Measurements from ENCODE around the gene BTBD7.

The BTBD7 gene

GRCh38 chr14:93268406-93268805 lies 64.4 kb downstream of the BTBD7 start:
- no peak overlapping the region for H3K27ac ChIP-seq (ENCODE audit: low read depth, low read length)
- no peak for TF ChIP-seq EZH2phosphoT487 (conservative IDR thresholded peaks at IDR 0.05; ENCODE audit: low read length)
- no peak for TF ChIP-seq CTCF (IDR thresholded peaks at IDR 0.05; ENCODE audit: insufficient read depth, low read length, poor library complexity, severe bottlenecking)
- H3K79me2 ChIP-seq (ENCODE audit: insufficient read depth, low read length), result no peaks in the 10 kb centered on the region
- H3K36me3 ChIP-seq (ENCODE audit: low read length), result peaks cover 7% of the 10 kb centered on the region; the same call in 1 of the 2 replicates
- H2AFZ ChIP-seq (ENCODE audit: low read depth, low read length, severe bottlenecking), result no peak overlapping the region
- H4K20me1 ChIP-seq (ENCODE audit: low read depth, low read length), result no peaks in the 10 kb centered on the region
- no peaks in the 10 kb centered on the region for H3K9me3 ChIP-seq (ENCODE audit: insufficient read depth, low read length)
- H3F3A ChIP-seq (ENCODE audit: insufficient read depth), result no peaks in the 10 kb centered on the region
- no peaks in the 10 kb centered on the region for H3K27me3 ChIP-seq (ENCODE audit: low read length)
- no peaks in the 10 kb centered on the region for H3K9me2 ChIP-seq (replicated peaks; ENCODE audit: insufficient read depth, low read length)
- H3K4me3 ChIP-seq (ENCODE audit: insufficient read depth, low read length, poor library complexity, severe bottlenecking), result no peak overlapping the region
- no peak overlapping the region for H3K9ac ChIP-seq (ENCODE audit: low read length)
- H3K4me2 ChIP-seq (ENCODE audit: low read depth, low read length, poor library complexity, severe bottlenecking), result no peak overlapping the region

- Histone ChIP-seq H2AFZ (ENCODE audit: low read depth, low read length, severe bottlenecking) (no peak overlapping the region), H3K9me3 (ENCODE audit: insufficient read depth, low read length) (no peaks in the 10 kb centered on the region), H3K27me3 (ENCODE audit: low read length) (no peaks in the 10 kb centered on the region), H3K4me2 (ENCODE audit: low read depth, low read length, poor library complexity, severe bottlenecking) (no peak overlapping the region), H3F3A (ENCODE audit: insufficient read depth) (no peaks in the 10 kb centered on the region), H3K4me3 (ENCODE audit: insufficient read depth, low read length, poor library complexity, severe bottlenecking) (no peak overlapping the region), H3K27ac (ENCODE audit: low read depth, low read length) (no peak overlapping the region), H3K9me2 (replicated peaks; ENCODE audit: insufficient read depth, low read length) (no peaks in the 10 kb centered on the region), H3K9ac (ENCODE audit: low read length) (no peak overlapping the region), H3K36me3 (ENCODE audit: low read length) (peaks cover 14% of the 10 kb centered on the region; the same call in 1 of the 2 replicates), H4K20me1 (ENCODE audit: low read depth, low read length) (no peaks in the 10 kb centered on the region), H3K79me2 (ENCODE audit: insufficient read depth, low read length) (no peaks in the 10 kb centered on the region)
- TF ChIP-seq EZH2phosphoT487 (conservative IDR thresholded peaks at IDR 0.05; ENCODE audit: low read length) (no peak), CTCF (IDR thresholded peaks at IDR 0.05; ENCODE audit: insufficient read depth, low read length, poor library complexity, severe bottlenecking) (no peak)
Observed at GRCh38 chr14:93267149-93267711, 65.6 kb downstream of the BTBD7 start.

GRCh38 chr14:93266127-93266526 lies 66.7 kb downstream of the BTBD7 start:
- no peak overlapping the region for H3K4me2 ChIP-seq (ENCODE audit: low read depth, low read length, poor library complexity, severe bottlenecking)
- no peaks in the 10 kb centered on the region for H3K79me2 ChIP-seq (ENCODE audit: insufficient read depth, low read length)

More at GRCh38 chr14:93266127-93266526, 66.7 kb downstream of the BTBD7 start:
- Histone ChIP-seq H4K20me1 (ENCODE audit: low read depth, low read length) (no peaks in the 10 kb centered on the region), H3K27me3 (ENCODE audit: low read length) (no peaks in the 10 kb centered on the region), H3K9me2 (replicated peaks; ENCODE audit: insufficient read depth, low read length) (no peaks in the 10 kb centered on the region), H3K4me3 (ENCODE audit: insufficient read depth, low read length, poor library complexity, severe bottlenecking) (no peak overlapping the region), H3K36me3 (ENCODE audit: low read length) (peaks cover 14% of the 10 kb centered on the region; the same call in 1 of the 2 replicates), H3K9me3 (ENCODE audit: insufficient read depth, low read length) (no peaks in the 10 kb centered on the region), H3F3A (ENCODE audit: insufficient read depth) (no peaks in the 10 kb centered on the region), H3K9ac (ENCODE audit: low read length) (no peak overlapping the region), H2AFZ (ENCODE audit: low read depth, low read length, severe bottlenecking) (no peak overlapping the region), H3K27ac (ENCODE audit: low read depth, low read length) (no peak overlapping the region)
- TF ChIP-seq CTCF (IDR thresholded peaks at IDR 0.05; ENCODE audit: insufficient read depth, low read length, poor library complexity, severe bottlenecking), result no peak

Data from SU-DHL-6 (cell line).